ENCODE measurements around the gene CHTF18.
"Not testable (repeated sequence)": the region's sequence is repeated elsewhere in the genome, so short reads cannot be mapped to it uniquely, and the experiment has no call there.

Gene CHTF18

GRCh38 chr16:776298-776697 lies 12.1 kb upstream of the CHTF18 start:
- DNase-seq (ENCODE audit: low spot score): not testable (repeated sequence)

- DNase-seq (ENCODE audit: low spot score): no peak
Observed at GRCh38 chr16:776824-777223, 11.6 kb upstream of the CHTF18 start.

GRCh38 chr16:777826-778225 lies 10.6 kb upstream of the CHTF18 start:
- no peak for DNase-seq (ENCODE audit: low spot score)

GRCh38 chr16:778447-778846 lies 10.0 kb upstream of the CHTF18 start:
- no peak for DNase-seq (ENCODE audit: low spot score)

DNA sequence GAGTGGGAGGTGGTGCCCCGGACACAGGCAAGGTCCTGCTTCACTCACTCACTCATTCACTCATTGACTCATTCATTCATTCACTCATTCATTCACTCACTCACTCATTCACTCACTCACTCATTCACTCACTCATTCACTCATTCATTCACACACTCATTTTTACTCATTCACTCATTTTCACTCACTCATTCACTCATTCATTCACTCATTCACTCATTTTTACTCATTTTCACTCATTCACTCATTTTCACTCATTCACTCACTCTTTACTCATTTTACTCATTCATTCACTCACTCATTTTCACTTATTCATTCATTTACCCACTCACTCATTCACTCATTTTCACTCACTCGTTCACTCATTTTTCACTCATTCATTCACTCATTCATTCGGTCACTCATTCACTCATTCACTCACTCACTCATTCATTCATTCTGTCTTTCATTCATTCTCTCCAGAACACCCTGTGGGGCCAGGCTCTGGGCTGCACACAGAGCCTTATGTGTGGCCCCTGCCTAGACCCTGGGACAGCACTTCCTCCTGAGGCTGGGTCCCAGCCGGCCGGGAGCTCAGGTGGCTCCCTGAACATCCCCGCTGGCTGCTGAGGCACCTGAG lies 9.4 kb upstream of the CHTF18 start:
- no peak for DNase-seq (ENCODE audit: low spot score)

DNA sequence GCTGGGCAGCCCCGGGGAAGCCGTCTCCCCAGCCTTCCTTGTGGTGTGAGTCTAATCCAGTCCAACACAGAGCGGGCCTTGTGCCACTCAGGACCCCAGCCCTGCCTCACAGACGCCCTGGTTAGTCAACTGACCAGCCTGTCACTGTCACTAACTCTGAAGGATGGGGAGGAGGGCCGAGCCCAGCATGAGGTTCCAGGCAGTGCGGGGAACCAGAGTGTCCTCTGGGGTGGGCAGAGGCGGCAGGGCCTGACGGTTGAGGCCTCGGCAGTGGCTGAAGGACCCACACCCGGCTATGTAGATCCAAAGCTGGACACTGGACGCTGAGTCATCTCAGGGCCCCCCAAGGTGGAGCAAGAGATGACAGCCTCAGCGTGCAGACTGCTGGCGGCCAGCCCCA lies 8.9 kb upstream of the CHTF18 start:
- no peak for DNase-seq (ENCODE audit: low spot score)

DNA sequence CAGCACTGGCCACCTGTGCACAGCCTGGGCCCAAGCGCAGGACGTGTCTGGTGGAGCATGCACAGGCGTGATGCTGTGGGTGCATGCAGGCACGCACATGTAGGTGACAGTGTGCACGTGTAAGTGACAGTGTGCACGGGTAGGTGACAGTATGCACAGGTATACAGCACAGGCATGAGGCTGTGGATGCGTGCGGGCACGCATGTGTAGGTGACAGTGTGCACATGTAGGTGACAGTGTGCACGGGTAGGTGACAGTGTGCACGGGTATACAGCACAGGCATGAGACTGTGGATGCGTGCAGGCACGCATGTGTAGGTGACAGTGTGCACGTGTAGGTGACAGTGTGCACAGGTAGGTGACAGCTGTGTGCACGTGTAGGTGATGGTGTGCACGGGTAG lies 8.1 kb upstream of the CHTF18 start:
- DNase-seq (ENCODE audit: low spot score): no peak

DNA sequence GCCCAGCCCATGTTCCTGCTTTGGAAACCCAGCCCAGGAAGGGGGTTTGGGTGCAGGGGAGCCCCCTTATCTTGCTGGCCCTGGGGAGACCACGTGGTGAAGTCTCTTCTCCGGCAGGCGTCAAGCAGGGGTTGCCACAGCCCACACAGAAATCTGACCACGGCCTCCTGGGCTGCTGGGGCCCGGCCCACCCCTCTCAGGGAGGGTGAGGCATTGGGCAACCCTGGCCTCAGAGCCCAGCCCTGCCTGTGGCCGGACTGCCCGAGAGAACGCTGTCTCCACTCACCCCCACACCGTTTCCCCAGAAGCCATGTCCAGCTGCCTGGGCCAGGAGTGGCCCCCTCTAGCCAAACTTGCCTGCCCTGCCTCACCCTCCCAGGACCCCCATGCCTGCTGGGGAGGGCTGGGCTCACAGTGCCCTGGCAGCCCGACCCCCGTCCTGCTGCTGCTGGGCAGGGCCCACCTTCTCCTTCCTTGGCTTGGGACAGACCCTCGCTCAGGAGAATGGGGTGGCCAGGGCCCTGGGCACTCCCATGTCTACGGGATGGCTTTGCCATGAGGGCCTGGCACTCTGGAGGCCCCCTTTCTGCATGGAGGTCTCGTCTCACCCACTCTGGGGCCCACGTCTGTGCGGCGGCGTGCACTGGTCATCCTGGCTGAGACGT lies 6.9 kb upstream of the CHTF18 start:
- DNase-seq (ENCODE audit: low spot score): no peak

- no peak for DNase-seq (ENCODE audit: low spot score)
Observed at GRCh38 chr16:782258-782657, 6.2 kb upstream of the CHTF18 start.

DNA sequence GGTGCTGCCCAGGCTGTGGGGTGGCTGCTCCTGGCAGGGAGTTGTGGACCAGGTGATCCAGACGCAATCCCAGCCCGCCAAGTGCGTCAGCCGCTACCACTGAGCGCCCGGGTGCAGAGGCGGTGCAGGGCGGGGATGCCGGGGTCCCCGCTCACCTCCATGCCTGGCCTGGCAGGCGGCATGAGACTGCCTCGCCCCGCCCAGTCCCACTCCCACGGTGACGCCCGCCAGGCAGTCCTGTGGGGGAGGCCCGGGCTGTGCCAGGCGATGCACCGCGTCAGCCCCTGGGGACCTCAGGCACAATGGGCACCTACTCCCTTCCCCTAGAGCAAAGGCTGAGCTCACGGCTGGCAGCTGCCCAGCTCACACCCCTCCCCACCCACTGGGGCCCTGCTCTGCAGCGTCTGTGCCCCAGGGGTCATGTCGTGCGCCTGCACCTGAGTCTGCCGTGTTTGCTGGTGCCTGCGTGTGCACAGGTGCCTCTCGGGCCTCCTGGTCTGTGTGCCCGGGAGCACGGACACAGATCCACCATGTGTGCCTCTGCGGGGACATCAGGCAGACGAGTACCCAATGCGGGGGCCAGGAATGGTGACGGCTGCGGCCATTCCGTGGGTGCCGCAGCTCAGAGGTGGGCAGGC lies 5.5 kb upstream of the CHTF18 start:
- DNase-seq (ENCODE audit: low spot score): no peak

- no peak for DNase-seq (ENCODE audit: low spot score)
Observed at GRCh38 chr16:783404-784161, 4.8 kb upstream of the CHTF18 start.

GRCh38 chr16:784431-784830 lies 4.0 kb upstream of the CHTF18 start:
- DNase-seq (ENCODE audit: low spot score): no peak

DNA sequence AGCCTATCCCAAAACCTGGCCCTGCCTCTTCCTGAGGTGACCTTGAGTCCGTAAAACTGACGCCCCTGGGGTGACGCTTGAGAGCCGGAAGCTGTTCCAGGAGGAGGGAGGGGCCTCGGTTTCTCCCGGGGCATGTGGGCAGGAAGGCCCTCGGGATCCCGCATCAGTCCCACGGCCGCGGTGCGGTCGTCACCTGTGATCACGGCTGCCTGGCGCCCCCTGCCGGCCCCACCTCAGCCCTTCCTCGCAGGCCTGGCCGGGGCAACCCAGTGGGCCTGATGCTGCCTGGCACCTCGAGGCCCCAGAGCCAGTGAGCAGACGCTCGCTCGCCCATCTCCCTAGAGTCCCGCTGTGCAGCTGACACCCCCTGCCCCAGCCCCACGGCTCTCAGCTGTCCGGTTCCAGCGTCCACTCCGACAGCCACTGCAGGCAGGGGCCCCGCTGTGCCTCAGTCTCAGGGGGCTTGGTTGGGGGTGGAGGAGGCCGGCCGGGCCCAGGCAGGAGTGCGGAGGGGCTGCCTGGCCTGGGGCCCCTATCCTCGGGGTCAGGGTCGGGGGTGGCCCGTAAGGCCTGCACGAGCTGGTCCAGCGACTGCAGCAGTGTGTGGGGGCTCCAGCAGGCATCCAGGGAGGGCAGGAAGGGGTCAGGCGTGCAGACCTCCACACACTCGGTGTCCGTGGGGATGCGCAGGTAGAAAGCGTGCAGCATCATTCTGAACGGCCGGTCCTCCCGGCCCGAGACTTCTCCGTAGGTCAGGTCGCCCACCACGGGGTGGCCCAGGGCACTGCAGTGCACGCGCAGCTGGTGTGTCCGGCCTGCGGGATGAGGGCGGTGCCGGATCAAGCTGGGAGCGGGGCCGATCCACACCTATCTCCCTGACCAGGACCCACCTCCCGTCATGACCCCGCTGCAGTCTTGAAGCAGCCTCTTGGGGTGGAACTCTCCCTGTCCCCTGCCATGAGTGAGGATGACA lies 2.6 kb upstream of the CHTF18 start:
- peak; percentile 61 for DNase-seq (ENCODE audit: low spot score)

DNA sequence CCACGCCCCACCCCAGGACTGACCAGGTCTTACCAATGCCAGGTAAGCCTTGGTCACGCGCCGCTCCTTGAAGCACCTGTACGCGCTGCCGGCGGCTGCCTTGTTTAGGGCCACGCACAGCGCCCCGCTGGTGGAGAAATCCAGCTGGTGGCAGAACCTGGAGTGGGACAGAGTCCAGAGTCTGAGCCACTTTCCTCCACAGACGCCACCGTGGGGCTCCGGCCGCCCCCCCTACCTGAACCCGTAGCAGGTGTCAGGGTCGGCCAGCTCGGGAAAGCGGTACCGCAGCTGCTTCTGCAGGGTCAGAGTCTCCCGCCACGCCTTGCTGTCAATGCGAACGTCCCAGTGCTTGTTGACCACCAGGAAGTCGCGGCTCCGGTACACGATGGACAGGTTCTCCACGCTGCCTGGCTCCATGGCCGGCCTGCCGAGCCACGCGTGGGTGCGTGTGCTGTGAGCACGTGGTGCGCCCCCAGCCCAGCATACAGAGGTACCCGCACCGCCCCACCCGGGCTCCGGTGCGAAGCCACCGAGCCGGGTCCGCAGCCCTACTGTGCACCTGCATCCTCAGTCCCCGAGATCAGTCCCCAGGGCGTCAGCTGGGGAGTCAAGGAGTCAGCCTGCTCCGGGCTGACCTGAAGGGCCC lies 976 bp upstream of the CHTF18 start:
- DNase-seq (ENCODE audit: low spot score): no peak

DNA sequence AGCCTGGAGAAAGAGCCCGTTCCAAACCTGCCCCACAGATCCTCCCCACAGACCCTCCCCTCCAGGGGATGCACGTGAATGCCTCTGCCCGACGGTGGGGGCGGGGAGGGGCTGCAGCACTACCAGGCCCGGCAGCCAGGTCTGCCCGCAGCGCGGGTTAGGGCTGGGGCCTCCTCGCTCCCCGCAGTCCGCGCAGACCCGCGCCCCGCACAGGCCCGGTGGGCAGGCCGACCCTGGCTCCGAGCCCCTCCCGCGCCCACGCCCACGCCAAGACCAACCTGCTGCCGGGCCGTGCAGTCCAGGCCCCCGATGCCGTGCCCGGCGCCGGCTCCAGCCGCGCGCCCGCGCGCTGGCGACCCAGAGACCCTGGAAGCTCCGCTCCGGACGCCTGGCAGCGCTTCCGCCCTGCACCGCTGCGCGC lies 432 bp upstream of the CHTF18 start, which contains the start of gene RPUSD1:
TSS of gene RPUSD1 (minus strand) at position 404 of the 421 bp plus-strand sequence. CDS start 644 bp downstream, outside the sequence.
- no peak for DNase-seq (ENCODE audit: low spot score)

DNA sequence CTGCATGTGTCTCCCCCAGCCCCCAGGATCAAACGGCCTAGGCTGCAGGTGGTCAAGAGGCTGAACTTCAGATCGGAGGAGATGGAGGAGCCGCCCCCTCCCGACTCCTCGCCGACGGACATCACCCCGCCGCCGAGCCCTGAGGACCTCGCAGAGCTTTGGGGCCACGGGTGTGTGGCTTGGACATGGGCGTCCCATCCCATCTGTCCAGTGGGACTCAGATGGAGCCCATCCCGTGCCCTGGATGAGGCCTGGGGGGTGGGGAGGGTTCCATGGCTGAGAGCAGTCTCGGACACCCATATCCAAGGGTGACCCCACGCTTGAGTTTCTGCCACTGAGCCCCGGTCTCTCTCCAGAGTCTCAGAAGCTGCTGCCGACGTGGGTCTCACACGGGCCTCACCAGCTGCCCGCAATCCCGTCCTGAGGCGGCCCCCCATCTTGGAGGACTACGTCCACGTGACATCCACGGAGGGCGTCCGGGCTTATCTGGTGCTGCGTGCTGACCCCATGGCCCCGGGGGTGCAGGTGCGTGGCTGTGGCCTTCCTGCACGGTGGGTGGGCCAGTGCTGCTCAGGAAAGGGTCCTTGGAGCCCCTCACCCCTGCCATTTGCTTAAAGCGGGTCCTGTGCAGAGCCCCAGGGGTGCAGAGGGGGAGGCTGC lies 901 bp downstream of the CHTF18 start:
- DNase-seq (ENCODE audit: low spot score): no peak

DNA sequence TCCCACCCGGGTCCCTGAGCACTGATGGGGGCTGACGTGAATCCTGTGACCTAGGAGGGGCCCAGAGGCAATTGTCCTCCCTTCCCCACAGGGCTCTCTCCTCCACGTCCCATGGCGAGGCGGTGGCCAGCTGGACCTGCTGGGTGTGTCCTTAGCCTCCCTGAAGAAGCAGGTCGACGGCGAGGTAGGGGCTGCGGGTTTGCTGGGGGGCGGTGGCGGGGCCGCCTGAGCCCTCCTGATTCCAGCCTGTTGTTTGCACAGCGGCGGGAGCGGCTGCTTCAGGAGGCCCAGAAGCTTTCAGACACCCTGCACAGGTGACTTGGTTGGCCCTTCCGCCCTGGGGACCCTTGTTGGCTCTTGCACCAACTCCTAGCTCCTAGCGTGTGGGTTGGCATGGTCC lies 1.7 kb downstream of the CHTF18 start:
- no peak for DNase-seq (ENCODE audit: low spot score)

- no peak for DNase-seq (ENCODE audit: low spot score)
Observed at GRCh38 chr16:791131-791530, 2.7 kb downstream of the CHTF18 start.

GRCh38 chr16:792221-792995 lies 4.0 kb downstream of the CHTF18 start:
- no peak for DNase-seq (ENCODE audit: low spot score)

- no peak for DNase-seq (ENCODE audit: low spot score)
Observed at GRCh38 chr16:793414-793813, 5.0 kb downstream of the CHTF18 start.
